ENCODE data around the gene TMEM200B.
"Not testable (repeated sequence)": the region's sequence is repeated elsewhere in the genome, so short reads cannot be mapped to it uniquely, and the experiment has no call there.

The TMEM200B gene

GRCh38 chr1:29123887-29124365 lies at the start of gene TMEM200B:
Gene TMEM200B, minus strand, starts transcription at chr1:29123903. Its CDS starts 2,075 bp downstream, at chr1:29121828.
- no peak for DNase-seq

GRCh38 chr1:29172415-29172939 lies 48.8 kb upstream of the TMEM200B start:
- DNase-seq = no peak

GRCh38 chr1:29171521-29171920 lies 47.8 kb upstream of the TMEM200B start:
- DNase-seq = no peak

GRCh38 chr1:29171089-29171488 lies 47.4 kb upstream of the TMEM200B start:
- no peak for DNase-seq

GRCh38 chr1:29169976-29170375 lies 46.3 kb upstream of the TMEM200B start:
- no peak for DNase-seq

- no peak for DNase-seq
Measured at GRCh38 chr1:29167904-29168303, 44.2 kb upstream of the TMEM200B start.

- no peak for DNase-seq
Measured at GRCh38 chr1:29166291-29166878, 42.7 kb upstream of the TMEM200B start.

- DNase-seq = no peak
Measured at GRCh38 chr1:29164588-29164987, 40.9 kb upstream of the TMEM200B start.

GRCh38 chr1:29162476-29163138 lies 38.9 kb upstream of the TMEM200B start:
- no peak for DNase-seq

- DNase-seq = no peak
Measured at GRCh38 chr1:29162025-29162424, 38.3 kb upstream of the TMEM200B start.

GRCh38 chr1:29159773-29160172 lies 36.1 kb upstream of the TMEM200B start:
- no peak for DNase-seq

GRCh38 chr1:29157269-29157601 lies 33.5 kb upstream of the TMEM200B start:
- DNase-seq = no peak

GRCh38 chr1:29156543-29157268 lies 33.0 kb upstream of the TMEM200B start:
- no peak for DNase-seq

GRCh38 chr1:29152046-29152805 lies 28.5 kb upstream of the TMEM200B start:
- DNase-seq = no peak

GRCh38 chr1:29150346-29150745 lies 26.6 kb upstream of the TMEM200B start:
- DNase-seq = not testable (repeated sequence)

GRCh38 chr1:29148656-29149491 lies 25.2 kb upstream of the TMEM200B start:
- no peak for DNase-seq

GRCh38 chr1:29145739-29146437 lies 22.2 kb upstream of the TMEM200B start:
- no peak for DNase-seq

GRCh38 chr1:29144178-29144577 lies 20.5 kb upstream of the TMEM200B start:
- DNase-seq = no peak

- DNase-seq = no peak
Measured at GRCh38 chr1:29142714-29143113, 19.0 kb upstream of the TMEM200B start.

- DNase-seq = no peak
Measured at GRCh38 chr1:29136391-29136915, 12.8 kb upstream of the TMEM200B start.

GRCh38 chr1:29134695-29135028 lies 11.0 kb upstream of the TMEM200B start:
- DNase-seq = no peak

Data from activated T-cell treated with anti-CD3 and anti-CD28 coated beads for 4 hours (primary cell).